Right ventricle myocardium superior (tissue), 1 donor: ENCODE data around the gene CACNA1D. TPM values are rescaled to one million over a fixed set of nuclear protein-coding genes. Genes with fewer than 3 reads are reported as not detected.

Source experiments
- ATAC-seq: fragments of 200-7000 bp; cut with Tn5 transposase; one replicate; pipeline ENCODE4 v1.9.1; 2020; ENCODE audit warnings: mild to moderate bottlenecking; ENCODE audit not compliant: poor library complexity
- DNase-seq: peaks from one replicate; pipeline ENCODE4 v3.0.0-alpha.2; 2020
- intact Hi-C: fragments of 100-400 bp; cut with DNase I; formaldehyde crosslinking; loops from one replicate; pipeline ENCODE4 v1.11.2; 2022
- total RNA-seq: library from RNA; stranded (reverse); fragmentation: NEBNext Ultra II Directional; extraction: Animal tissue kit (Norgen Biotek cat#: 25700); gene quantifications from one replicate; pipeline ENCODE4 v1.2.1, GENCODE V29; 2021
- donor health status: DM: no; HTN: yes; CAD: no; lungs with severe emphysema.

The CACNA1D gene
- total RNA-seq, 1 donor from 2014 or later: 0.78 TPM

DNA sequence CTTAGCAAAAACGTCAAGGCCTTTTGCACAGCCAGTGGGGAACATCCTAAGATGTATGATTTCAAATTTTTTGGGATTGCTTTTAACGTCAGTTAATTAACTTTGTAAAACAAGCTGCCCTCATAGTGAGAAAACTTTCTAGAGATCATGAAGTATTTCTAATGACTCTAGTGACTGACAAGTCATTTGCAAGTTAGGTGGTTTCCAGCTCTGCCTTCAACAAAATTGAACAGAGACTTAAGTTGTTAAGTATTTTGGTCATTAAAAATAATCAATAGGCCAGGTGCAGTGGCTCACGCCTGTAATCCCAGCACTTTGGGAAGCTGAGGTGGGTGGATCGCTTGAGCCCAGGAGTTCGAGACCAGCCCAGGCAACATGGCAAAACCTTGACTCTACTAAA is 280.6 kb downstream of the CACNA1D start:
- intact Hi-C loops: no loop called here
- ATAC-seq (no peak), DNase-seq (no peak)

GRCh38 chr3:53775834-53776251 is 281.4 kb downstream of the CACNA1D start:
- DNase-seq (no peak), ATAC-seq (no peak)
- intact Hi-C loops: no loop called here

- intact Hi-C loops: no loop called here
- no peak for DNase-seq
- ATAC-seq: no peak
Measured at GRCh38 chr3:53776494-53777101, 282.2 kb downstream of the CACNA1D start.

DNA sequence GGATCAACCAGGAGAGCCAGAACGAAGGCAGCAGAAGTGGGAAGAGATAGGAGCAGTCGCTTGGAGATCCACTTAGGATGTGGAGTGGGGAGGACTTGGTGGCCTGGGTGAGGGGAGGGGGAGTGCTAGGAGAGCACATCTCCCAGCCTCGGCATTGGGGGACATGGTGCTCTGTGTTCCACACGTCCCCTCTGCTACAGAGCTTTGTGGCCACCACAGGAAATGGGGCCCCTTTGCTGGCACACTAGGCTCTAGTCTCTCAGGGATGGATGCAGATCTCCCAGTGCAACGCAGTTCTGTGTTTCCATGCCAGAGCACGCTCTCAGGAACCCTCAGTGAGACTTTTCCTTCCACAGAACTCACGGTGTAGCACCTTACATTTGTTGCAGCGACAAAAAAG is 283.1 kb downstream of the CACNA1D start:
- DNase-seq: no peak
- ATAC-seq: no peak
- intact Hi-C loops: no loop called here

DNA sequence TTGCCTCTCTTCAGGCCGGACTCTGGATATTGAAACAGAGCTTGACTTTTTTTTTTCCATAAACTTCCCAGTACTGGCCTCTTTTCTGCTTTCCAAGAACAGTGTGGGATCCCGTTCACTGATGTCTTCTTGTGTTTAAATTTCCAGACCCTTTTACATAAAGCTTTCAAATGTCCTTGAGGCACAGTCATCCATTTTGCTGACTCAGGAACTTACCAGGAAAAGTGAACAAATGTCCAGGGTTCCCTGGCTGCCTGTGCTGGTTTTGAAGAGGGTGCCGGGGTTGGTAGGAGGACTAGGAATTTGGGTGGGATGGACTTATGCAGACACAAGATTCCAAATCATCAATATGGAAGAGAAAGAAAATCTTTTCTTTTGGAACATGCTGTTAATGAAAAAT is 283.7 kb downstream of the CACNA1D start:
- intact Hi-C loops: no loop called here
- ATAC-seq: no peak
- no peak for DNase-seq

- no peak for ATAC-seq
- intact Hi-C loops: no loop called here
Measured at GRCh38 chr3:53780171-53780570, 285.8 kb downstream of the CACNA1D start.

DNA sequence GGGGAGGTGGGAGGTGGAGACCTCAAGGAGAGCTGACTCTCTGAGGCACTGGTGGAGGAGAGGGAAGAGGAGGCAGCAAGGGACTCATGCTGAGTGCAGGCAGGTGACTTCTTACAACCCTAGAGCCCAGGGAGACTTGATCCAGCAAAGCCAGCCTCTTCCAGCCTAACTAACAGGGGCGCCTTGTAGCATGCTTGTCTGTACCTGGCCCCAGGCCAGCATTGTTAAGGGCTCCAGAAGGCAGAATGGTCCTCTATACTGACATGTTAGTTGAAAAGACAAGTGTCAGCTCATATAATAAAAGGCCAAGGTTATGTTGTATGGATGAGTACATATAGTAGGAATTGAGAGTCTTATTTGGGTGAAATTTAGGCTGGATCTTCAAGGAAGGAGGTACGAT is 286.4 kb downstream of the CACNA1D start:
- DNase-seq: no peak

More at GRCh38 chr3:53780171-53780570, 285.8 kb downstream of the CACNA1D start:
- no peak for DNase-seq

DNA sequence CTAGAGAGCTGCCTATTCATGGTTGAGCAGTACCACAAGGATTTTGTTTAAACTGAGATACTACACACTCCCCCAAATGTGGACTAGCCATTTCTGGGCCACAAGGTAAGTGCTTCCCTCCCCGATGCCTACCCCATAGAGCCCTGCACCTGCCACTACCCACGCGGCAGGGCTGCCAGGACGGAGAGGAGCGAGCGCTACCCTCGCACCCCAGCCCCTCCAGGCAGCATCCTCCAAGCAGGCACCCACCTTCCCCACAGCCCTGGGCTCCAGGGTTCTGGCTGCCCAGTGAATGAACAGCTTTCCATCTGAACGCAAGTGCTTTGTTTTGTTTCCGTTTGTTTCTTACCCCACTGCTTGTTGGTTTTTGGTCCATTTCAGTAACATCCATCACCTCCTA is 292.6 kb downstream of the CACNA1D start:
- intact Hi-C loops: no loop called here
- ATAC-seq (no peak), DNase-seq (no peak)

More for the DNA sequence above, 286.4 kb downstream of the CACNA1D start:
- intact Hi-C loops: no loop called here
- ATAC-seq: no peak

GRCh38 chr3:53788038-53788437 is 293.6 kb downstream of the CACNA1D start:
- ATAC-seq (no peak), DNase-seq (no peak)
- intact Hi-C loops: no loop called here

DNA sequence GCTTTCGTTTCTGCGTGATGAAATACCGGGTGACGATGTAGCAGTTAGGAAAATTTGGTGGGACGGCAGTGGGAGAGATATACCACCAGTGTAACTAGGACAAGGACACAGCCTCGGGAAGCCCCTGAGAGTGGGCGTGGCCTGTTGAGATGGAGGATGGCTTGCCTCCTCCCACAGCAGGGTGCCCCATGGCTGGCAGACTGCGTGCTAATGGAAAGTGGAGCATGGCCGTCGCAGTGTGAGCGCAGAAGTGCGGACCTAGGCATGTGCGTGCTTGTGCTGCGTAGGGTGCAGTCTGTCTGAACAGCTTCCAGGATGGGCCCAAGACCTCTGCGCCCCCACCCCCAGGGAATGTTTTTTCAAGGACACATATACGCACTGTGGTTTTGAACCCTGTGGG is 295.0 kb downstream of the CACNA1D start:
- no peak for ATAC-seq
- intact Hi-C loops: no loop called here

DNA sequence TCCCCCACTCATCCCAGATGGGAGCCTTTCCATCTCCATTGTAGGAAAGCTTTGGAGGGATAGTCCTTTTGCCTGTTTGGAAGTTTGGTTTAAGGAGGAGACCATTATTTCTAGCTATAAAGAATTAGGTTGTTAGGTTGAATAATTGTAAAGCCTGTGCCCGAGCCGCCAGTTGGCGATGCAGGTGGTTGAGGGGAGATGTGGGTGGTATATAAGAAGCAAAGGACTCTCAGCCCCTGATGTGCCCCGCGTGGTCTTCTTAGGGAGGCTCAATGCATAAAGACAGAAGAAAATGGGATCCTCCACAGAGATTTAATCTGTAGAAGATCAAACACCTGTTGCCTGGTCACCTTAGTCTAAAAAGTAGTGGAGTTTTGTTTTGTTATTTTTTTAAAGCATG is 296.1 kb downstream of the CACNA1D start:
- DNase-seq (no peak), ATAC-seq (no peak)
- intact Hi-C loops: no loop called here

More for the DNA sequence above, 295.0 kb downstream of the CACNA1D start:
- DNase-seq: no peak

- DNase-seq (no peak), ATAC-seq (no peak)
- intact Hi-C loops: no loop called here
Measured at GRCh38 chr3:53791317-53791716, 296.9 kb downstream of the CACNA1D start.

DNA sequence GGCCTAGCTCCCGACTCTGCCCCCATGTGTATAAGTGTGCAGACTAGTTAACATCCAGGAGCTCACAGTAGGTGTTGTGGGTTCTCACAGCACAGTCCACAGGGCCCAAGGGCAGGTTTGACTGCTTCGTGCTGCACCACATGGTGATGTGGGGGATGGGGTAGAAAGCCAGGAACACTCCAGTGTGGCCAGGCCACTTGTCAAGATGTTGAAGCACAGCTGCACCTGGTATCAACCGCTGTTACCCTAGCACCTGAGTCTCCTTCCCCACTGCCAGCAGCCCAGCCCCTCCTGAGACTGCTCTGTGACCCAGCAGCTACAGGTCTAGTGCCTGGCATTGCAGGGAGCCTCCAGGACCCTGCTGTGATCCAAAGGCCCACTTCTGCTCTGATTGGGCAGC is 298.5 kb downstream of the CACNA1D start:
- no peak for DNase-seq
- intact Hi-C loops: no loop called here
- ATAC-seq: no peak

GRCh38 chr3:53794597-53794996 is 300.2 kb downstream of the CACNA1D start:
- DNase-seq (no peak), ATAC-seq (no peak)
- intact Hi-C loops: no loop called here

DNA sequence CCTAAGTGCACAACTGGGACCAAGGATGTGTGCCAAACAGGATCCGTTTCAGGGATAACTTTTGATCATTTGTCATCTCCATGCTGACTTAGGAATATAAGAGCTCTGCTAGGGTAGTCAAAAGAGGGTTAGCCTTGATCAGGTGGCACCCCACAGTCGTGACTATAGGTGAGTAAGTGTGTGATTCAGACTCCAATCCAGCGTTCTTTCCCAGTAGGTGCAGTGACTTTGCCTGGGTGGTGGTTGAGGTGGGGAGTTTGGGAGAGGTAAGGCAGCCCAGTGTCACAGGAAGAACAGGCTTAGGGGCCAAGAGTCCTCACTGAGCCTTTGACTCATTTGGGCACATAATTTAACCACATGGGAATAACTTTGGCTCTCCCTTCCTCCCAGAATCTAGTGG is 300.8 kb downstream of the CACNA1D start:
- no peak for DNase-seq
- intact Hi-C loops: no loop called here
- no peak for ATAC-seq

GRCh38 chr3:53795789-53796560 is 301.6 kb downstream of the CACNA1D start:
- DNase-seq (peak; percentile 84), ATAC-seq (peak; percentile 97)
- intact Hi-C loops: no loop called here

DNA sequence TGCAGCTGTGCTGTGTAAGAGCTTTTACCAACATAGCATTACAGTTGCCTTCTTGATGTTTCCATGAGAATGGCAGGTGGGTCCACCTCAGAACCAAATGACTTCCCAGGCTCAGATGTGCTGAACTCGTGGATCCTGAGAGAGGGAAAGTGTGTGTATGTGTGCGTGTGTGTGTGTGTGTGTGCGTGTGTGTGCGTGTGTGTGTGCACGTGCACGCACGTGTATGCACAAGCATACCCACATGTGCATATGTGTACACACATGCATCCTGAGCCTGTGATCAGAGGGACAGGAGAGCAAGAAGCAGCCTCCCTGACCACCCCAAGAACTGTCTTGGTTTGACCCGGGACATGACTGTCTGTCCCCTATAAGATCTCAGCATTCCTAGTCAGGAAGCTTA is 303.7 kb downstream of the CACNA1D start:
- DNase-seq: no peak
- intact Hi-C loops: no loop called here
- no peak for ATAC-seq

- ATAC-seq: no peak
- intact Hi-C loops: no loop called here
- no peak for DNase-seq
Measured at GRCh38 chr3:53799338-53799865, 305.0 kb downstream of the CACNA1D start.

DNA sequence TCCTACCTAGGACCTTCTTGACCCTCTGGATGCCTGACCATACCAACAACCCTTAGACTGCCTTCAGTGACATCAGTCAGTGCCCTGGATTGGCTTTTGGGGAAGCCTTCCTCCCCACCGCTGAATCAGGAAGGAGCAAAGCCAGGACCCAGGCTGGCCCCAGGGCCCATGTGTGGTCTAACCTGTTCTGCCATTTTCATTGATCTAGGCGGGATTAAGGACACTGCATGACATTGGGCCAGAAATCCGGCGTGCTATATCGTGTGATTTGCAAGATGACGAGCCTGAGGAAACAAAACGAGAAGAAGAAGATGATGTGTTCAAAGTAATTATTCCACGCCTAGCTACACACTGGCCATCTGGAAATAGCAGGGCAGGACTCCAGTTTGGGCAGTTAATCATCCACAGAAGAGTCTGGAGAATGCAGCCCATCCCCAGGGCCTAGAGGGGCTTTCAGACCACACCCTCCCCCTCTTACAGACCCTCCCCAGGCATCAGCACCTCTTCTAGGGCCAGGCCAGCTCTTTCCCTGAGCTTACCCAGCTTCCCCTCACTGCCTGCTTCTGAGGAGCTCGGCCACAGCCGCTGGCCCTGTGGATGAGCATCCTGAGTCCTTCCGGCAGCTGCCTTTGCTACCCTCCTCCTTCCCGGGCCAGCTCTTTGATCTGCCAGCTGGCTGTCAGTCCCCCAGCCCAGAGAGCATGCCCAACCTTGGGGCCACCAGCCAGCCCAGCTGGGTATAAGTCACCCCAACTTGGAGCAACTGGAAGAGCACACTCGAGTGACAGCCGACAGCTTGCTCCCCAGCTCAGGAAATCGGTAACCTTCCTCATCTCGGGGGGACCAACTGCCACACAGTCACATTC is 305.9 kb downstream of the CACNA1D start:
- ATAC-seq (no peak), DNase-seq (no peak)
- intact Hi-C loops: no loop called here
